CD14-positive monocyte (primary cell): ENCODE data around the gene NUDT8. TPM values are rescaled to one million over a fixed set of nuclear protein-coding genes. Genes with fewer than 3 reads are reported as not detected.

Experiments
- DNase-seq, 3 donors: peaks; one replicate each; pipeline ENCODE4 v3.0.0-alpha.2; 2011 to 2022
- H2AFZ ChIP-seq: 2 replicates; pipeline ENCODE4 v1.6.0; 2012; ENCODE audit warnings: mild to moderate bottlenecking, low read depth, low read length, inconsistent platforms; ENCODE audit not compliant: insufficient read depth, poor library complexity, severe bottlenecking
- H3K27ac ChIP-seq, 2 donors: 1 replicate in 1 of 2; 2 replicates in 1 of 2; pipeline ENCODE4 v1.5.1; 2012 to 2013; ENCODE audit warnings: low read length in 2 of 2, control low read depth in 1 of 2, inconsistent platforms in 1 of 2, low read depth in 1 of 2, mild to moderate bottlenecking in 1 of 2
- H3K27me3 ChIP-seq, 2 donors: one replicate each; pipeline versions ENCODE4 v1.6.0 to v1.6.1; 2011 to 2013; ENCODE audit warnings: low read length in 2 of 2; ENCODE audit not compliant: control insufficient read depth in 2 of 2, insufficient read depth in 2 of 2
- H3K36me3 ChIP-seq, 2 donors: replicated peaks in 1 of 2; 1 replicate in 1 of 2; 2 replicates in 1 of 2; pipeline versions ENCODE4 v1.5.1 to v1.6.1; 2012 to 2013; ENCODE audit warnings: low read length in 2 of 2, control low read depth in 1 of 2, inconsistent platforms in 1 of 2, mild to moderate bottlenecking in 1 of 2; ENCODE audit not compliant: insufficient read depth in 2 of 2, control insufficient read depth in 1 of 2
- H3K4me1 ChIP-seq, 2 donors: 1 replicate in 1 of 2; 2 replicates in 1 of 2; pipeline versions ENCODE4 v1.5.1 to v1.6.1; 2012 to 2013; ENCODE audit warnings: low read length in 2 of 2, control low read depth in 1 of 2, inconsistent platforms in 1 of 2, mild to moderate bottlenecking in 1 of 2, moderate library complexity in 1 of 2; ENCODE audit not compliant: insufficient read depth in 2 of 2, control insufficient read depth in 1 of 2
- H3K4me2 ChIP-seq: replicated peaks from 2 replicates; pipeline ENCODE3; 2012; ENCODE audit warnings: low read length, moderate library complexity, mild to moderate bottlenecking; ENCODE audit not compliant: poor library complexity, severe bottlenecking; ENCODE audit errors: extremely low read depth
- H3K4me3 ChIP-seq, 3 experiments: fragments of 200-600 bp in 1 of 3; sonication (generic) in 1 of 3; replicated peaks in 1 of 3; 1 replicate in 2 of 3; 2 replicates in 1 of 3; pipeline ENCODE4 v1.5.1; 2011 to 2013; ENCODE audit warnings: low read length in 3 of 3, mild to moderate bottlenecking in 3 of 3, control low read depth in 2 of 3, low read depth in 2 of 3, inconsistent platforms in 1 of 3, moderate library complexity in 1 of 3
- H3K79me2 ChIP-seq: 2 replicates; pipeline ENCODE4 v1.6.0; 2012; ENCODE audit warnings: mild to moderate bottlenecking, control low read depth, inconsistent platforms, low read length, moderate library complexity; ENCODE audit not compliant: insufficient read depth
- H3K9ac ChIP-seq: 2 replicates; pipeline ENCODE4 v1.6.0; 2017; ENCODE audit warnings: low read length, mild to moderate bottlenecking; ENCODE audit not compliant: insufficient read depth, poor library complexity, severe bottlenecking
- H3K9me3 ChIP-seq, 2 donors: replicated peaks in 1 of 2; 1 replicate in 1 of 2; 2 replicates in 1 of 2; pipeline versions ENCODE4 v1.5.1 to v1.6.1; 2012 to 2013; ENCODE audit warnings: low read length in 2 of 2, control low read depth in 1 of 2; ENCODE audit not compliant: control insufficient read depth in 1 of 2, insufficient read depth in 1 of 2
- H4K20me1 ChIP-seq: 2 replicates; pipeline ENCODE4 v1.6.0; 2012; ENCODE audit warnings: mild to moderate bottlenecking, low read length, control low read depth, moderate library complexity; ENCODE audit not compliant: insufficient read depth
- H3K27ac Mint-ChIP-seq, 7 donors: one replicate each; pipeline ENCODE4 v1.8.0; 2020; ENCODE audit warnings: mild to moderate bottlenecking in 7 of 7, mixed read lengths in 7 of 7, moderate library complexity in 6 of 7, inconsistent platforms in 2 of 7
- H3K27me3 Mint-ChIP-seq, 3 donors: one replicate each; pipeline ENCODE4 v1.8.0; 2021 to 2022; ENCODE audit warnings: low read depth in 3 of 3, mild to moderate bottlenecking in 3 of 3, mixed read lengths in 3 of 3, moderate library complexity in 3 of 3, inconsistent platforms in 1 of 3
- H3K36me3 Mint-ChIP-seq, 2 donors: one replicate each; pipeline ENCODE4 v1.8.0; 2020; ENCODE audit warnings: mixed read lengths in 2 of 2, inconsistent platforms in 1 of 2, mild to moderate bottlenecking in 1 of 2
- H3K4me1 Mint-ChIP-seq: one replicate; pipeline ENCODE4 v1.8.0; 2020; ENCODE audit warnings: mild to moderate bottlenecking, mixed read lengths
- H3K4me3 Mint-ChIP-seq, 2 donors: one replicate each; pipeline ENCODE4 v1.8.0; 2020; ENCODE audit warnings: mild to moderate bottlenecking in 2 of 2, mixed read lengths in 2 of 2, moderate library complexity in 1 of 2
- H3K9me3 Mint-ChIP-seq, 7 donors: one replicate each; pipeline ENCODE4 v1.8.0; 2020 to 2022; ENCODE audit warnings: mixed read lengths in 7 of 7, mild to moderate bottlenecking in 6 of 7, moderate library complexity in 6 of 7, inconsistent platforms in 2 of 7
- WGBS: methylation state at CpG from one replicate; pipeline ENCODE4 v1.1.5; 2013; ENCODE audit warnings: missing lambda C conversion rate; ENCODE audit not compliant: insufficient coverage; 5-methylcytosine and 5-hydroxymethylcytosine counted together
- intact Hi-C, 2 donors: fragments of 100-400 bp; cut with micrococcal nuclease; formaldehyde crosslinking; loops; one replicate each; pipeline versions ENCODE4 v1.15.0 to v1.15.1; 2023
- polyA plus RNA-seq, 3 donors: library from polyadenylated mRNA; depleted of rRNA in 1 of 3; unstranded in 2 of 3; stranded (reverse) in 1 of 3; fragments of 300-500 nt in 2 of 3; fragments of >200 nt in 1 of 3; fragmentation: Illumina TruSeq in 2 of 3; gene quantifications; 1 replicate in 2 of 3; 2 replicates in 1 of 3; pipeline ENCODE4 v1.2.3, GENCODE V29; 2012 to 2021
- TF ChIP-seq, protein P1 (sequence below): fragments of 200-600 bp; IDR thresholded peaks from one replicate; pipeline ENCODE4 v1.8.0; 2022; ENCODE audit warnings: antibody characterized with exemption, mild to moderate bottlenecking

Gene NUDT8
- polyA plus RNA-seq, 3 donors, result 0.92 to 1.4 (median 1.3) TPM

GRCh38 chr11:67628710-67629385 is 889 bp downstream of the NUDT8 start:
- Histone ChIP-seq H2AFZ (peak overlapping the region; percentile 83), H3K4me2 (peak overlapping the region; percentile 79), H3K27me3 (no peaks in the 10 kb centered on the region), H3K36me3 (no peaks in the 10 kb centered on the region), H3K9me3 (no peaks in the 10 kb centered on the region), H3K79me2 (no peaks in the 10 kb centered on the region), H3K4me1 (peaks cover 16 to 21% of the 10 kb centered on the region in 2 donors), H4K20me1 (no peaks in the 10 kb centered on the region), H3K4me3 (peak overlapping the region in 1 of 3 experiments; percentile 77), H3K27ac (peak overlapping the region in 1 of 2 donors; percentile 6), H3K9ac (no peak overlapping the region)
- no peak for DNase-seq
- intact Hi-C loops, result loop anchor here (5.0 to 10.0 kb wide), 2 partner anchors 83 to 86 kb away; no protein-coding TSS in a partner anchor
- H3K4me1 Mint-ChIP-seq, result peaks cover 10% of the 10 kb centered on the region
- H3K4me3 Mint-ChIP-seq, result peak overlapping the region in 1 of 2 donors; percentile 39
- H3K36me3 Mint-ChIP-seq, result no peaks in the 10 kb centered on the region
- H3K27me3 Mint-ChIP-seq, result peaks cover 2 to 5% (median 4%) of the 10 kb centered on the region in 3 donors
- 65% methylated on average over 24 of the region's 25 CpGs for WGBS
- TF ChIP-seq, protein P1, sequence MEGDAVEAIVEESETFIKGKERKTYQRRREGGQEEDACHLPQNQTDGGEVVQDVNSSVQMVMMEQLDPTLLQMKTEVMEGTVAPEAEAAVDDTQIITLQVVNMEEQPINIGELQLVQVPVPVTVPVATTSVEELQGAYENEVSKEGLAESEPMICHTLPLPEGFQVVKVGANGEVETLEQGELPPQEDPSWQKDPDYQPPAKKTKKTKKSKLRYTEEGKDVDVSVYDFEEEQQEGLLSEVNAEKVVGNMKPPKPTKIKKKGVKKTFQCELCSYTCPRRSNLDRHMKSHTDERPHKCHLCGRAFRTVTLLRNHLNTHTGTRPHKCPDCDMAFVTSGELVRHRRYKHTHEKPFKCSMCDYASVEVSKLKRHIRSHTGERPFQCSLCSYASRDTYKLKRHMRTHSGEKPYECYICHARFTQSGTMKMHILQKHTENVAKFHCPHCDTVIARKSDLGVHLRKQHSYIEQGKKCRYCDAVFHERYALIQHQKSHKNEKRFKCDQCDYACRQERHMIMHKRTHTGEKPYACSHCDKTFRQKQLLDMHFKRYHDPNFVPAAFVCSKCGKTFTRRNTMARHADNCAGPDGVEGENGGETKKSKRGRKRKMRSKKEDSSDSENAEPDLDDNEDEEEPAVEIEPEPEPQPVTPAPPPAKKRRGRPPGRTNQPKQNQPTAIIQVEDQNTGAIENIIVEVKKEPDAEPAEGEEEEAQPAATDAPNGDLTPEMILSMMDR, result no peak
- H3K9me3 Mint-ChIP-seq, result peaks cover 0 to 7% (median 0%) of the 10 kb centered on the region in 7 donors
- H3K27ac Mint-ChIP-seq, result no peak overlapping the region

DNA sequence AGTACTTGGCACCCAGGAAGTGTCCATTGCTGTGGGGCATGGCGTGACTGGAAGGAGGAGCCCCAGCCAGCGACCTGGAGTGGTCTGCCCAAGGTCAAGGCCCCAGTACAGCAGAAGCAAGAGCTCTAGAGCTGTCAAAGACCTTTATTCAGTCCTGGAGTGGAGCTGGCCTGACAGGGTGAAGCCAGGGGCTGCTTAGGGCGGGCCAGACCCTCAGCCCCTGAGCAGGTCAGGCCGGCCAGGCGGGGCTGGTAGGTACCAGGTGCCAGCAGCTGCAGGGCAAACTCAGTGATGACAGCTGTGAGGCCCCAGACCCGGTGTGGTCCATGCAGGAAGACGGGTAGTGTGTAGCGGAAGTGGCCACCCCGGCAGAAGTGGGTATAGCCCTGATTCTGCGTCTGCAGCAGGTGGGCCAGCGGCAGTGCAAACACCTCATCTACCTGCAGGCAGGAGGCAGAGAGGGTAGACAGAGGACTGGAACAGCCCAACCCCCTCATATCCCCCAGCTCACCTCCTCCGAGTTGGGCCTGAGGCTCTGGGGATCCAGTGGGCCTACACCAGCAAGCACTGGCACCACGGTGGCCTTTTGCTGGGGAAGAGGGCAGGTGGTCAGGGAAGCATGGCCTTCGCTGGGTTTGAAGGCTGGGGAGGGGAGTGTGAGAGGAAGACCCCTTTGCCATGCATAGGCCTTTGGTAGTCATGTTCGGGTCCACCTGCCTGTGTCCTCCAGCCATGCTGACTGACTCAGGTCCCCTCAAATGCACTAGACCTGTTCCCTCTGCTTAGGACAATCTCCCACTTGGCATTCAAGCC is 1.7 kb downstream of the NUDT8 start:
- WGBS, result 95% methylated on average over 13 of the region's 15 CpGs
- Mint-ChIP-seq H3K4me3 (peak overlapping the region in 1 of 2 donors; percentile 39), H3K9me3 (peaks cover 0 to 7% (median 0%) of the 10 kb centered on the region in 7 donors), H3K4me1 (peaks cover 10% of the 10 kb centered on the region), H3K27me3 (peaks cover 3 to 5% (median 4%) of the 10 kb centered on the region in 3 donors), H3K27ac (no peak overlapping the region), H3K36me3 (no peaks in the 10 kb centered on the region)
- Histone ChIP-seq H3K27ac (no peak overlapping the region), H3K9me3 (no peaks in the 10 kb centered on the region), H3K4me3 (no peak overlapping the region), H3K27me3 (no peaks in the 10 kb centered on the region), H4K20me1 (no peaks in the 10 kb centered on the region), H3K4me2 (no peak overlapping the region), H3K36me3 (no peaks in the 10 kb centered on the region), H3K9ac (no peak overlapping the region), H3K79me2 (no peaks in the 10 kb centered on the region), H2AFZ (no peak overlapping the region), H3K4me1 (peaks cover 16 to 21% of the 10 kb centered on the region in 2 donors)
- TF ChIP-seq, protein P1, result no peak
- DNase-seq, result no peak
- intact Hi-C loops, result loop anchor here (5.0 to 10.0 kb wide), 2 partner anchors 84 to 87 kb away; no protein-coding TSS in a partner anchor
